Stimulated activated naive CD8-positive, alpha-beta T cell treated with anti-CD3 and anti-CD28 coated beads, Interleukin-15, Interleukin-2, amounts not matched to agents 100 U/mL and 50 U/mL, for 24 hours (primary cell): ENCODE data around the gene MEGF11.

Source experiments
- ATAC-seq: fragments of 150-1000 bp; cut with Tn5 transposase; one replicate; pipeline ENCODE4 v1.10.0; 2021
- DNase-seq: peaks from one replicate; pipeline ENCODE4 v3.0.0; 2021

MEGF11 gene

GRCh38 chr15:65939901-65940617, 313.5 kb downstream of the MEGF11 start:
- ATAC-seq (no peak), DNase-seq (no peak)

- ATAC-seq (no peak), DNase-seq (no peak)
Measured at GRCh38 chr15:65938604-65939003, 314.9 kb downstream of the MEGF11 start.

DNA sequence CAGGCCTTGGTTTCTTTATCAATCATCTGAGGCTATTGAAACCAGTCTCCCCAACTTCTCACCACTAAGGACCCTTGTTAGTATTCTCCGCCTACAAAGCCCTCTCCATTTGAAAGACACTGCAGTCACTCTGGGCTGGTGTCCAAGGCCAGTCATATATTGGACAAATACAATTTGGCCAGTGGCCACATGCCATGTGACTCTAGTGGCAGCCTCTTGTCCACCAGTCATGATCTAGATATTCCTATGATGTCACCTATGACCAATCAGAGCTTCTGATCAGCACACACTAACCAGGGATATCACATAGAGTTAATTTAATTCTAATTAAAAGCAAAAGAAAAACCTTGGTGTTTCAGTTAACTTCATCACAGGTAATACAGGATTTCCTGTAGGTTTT, 316.1 kb downstream of the MEGF11 start:
- DNase-seq: no peak
- ATAC-seq: no peak

DNA sequence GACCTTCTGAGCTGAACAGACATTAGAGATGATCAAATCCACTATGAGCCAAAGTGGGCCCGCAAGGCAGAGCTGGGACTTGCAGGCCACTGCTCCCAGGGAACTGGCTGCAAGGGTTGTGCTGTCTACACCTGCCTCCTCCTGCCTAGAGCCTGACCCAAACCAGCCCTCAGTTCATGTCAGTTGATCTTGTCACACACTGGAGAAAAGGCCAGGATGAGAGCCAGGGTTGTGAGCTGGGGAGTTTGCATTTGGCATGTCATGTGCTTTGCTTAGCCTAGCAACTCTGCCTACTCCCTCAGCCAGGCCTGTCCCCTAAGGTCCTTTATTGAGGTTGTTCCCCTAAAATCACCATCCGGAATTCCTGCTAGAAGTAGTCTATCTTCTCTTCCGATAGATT, 316.5 kb downstream of the MEGF11 start:
- no peak for ATAC-seq

GRCh38 chr15:65936282-65936681, 317.3 kb downstream of the MEGF11 start:
- ATAC-seq (no peak), DNase-seq (no peak)

More for the DNA sequence above, 316.5 kb downstream of the MEGF11 start:
- no peak for DNase-seq

DNA sequence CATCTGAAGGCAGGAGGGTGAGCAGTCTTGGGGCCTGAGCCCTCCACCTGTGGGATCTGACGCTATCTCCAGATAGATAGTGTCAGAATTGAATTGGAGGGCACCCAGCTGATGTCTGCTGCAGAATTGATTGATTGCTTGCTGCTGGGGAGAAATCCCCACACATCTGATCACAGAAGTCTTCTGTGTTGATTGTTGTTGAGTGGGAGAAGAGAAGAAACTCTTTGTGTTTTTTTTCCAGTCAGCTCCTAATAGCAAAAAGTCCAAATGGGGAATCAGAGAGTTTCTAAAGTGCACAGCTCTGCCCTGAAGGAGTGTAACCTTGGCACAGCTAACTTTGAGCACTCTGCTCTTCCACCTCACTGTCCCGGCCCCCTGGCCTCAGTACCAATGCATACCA, 318.2 kb downstream of the MEGF11 start:
- ATAC-seq (no peak), DNase-seq (no peak)

DNA sequence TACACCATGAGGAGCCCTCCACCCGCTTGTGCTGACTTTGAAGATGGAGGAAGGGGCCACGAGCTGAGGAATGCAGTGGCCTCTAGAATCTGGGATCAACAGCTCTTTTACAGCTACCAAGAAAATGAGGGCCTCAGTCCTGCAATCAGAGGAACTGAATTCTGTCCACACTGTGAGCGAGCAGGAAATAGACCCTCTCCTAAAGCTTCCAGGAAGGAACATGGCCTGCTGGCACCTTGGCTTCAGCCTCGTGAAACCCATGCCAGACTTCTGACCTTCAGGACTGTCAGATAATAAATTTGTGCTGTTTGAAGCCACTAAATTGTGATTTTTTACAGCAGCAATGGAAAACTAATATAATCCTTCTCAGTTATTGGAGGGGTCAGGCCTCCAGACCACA, 322.3 kb downstream of the MEGF11 start:
- ATAC-seq (no peak), DNase-seq (no peak)

DNA sequence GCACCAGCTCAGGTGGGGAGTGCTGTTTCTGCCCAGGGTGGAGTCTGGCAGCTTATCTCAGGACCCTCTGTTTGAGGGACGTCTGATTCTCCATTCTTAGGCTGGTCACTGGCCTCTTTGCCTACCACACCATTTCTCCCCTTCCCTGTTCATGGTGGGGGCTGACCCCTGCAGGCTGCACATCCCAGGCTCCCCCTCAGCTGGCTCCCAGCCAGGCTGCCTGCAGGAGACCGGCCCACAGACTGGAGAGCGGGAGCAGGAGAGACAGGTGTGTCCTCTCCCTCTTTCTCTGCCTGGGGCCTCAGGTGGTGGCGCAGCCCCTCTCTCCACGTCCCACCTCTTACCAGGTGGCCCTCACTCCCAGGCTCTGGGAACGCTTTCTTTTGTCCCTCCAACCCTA, 323.4 kb downstream of the MEGF11 start:
- no peak for DNase-seq
- ATAC-seq: no peak

DNA sequence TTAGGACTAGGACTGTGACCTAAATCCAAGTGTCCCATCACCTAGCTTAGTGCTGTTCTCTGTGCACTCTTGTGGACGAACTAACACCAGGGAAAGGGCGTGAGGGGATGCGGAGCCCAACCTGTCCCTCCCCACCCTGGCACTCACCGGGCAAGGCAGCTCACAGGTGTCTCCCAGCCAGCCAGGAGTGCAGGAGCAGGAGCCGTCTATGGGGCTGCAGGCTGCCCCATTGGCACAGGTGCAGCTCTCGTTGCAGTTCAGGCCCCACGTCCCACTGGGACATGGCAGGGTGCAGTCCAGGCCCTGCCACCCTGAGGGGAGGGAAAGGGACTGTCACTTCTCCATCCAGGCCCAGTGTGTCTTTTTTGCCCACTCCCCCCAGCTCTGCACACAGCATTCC, 324.0 kb downstream of the MEGF11 start:
- ATAC-seq (no peak), DNase-seq (no peak)

DNA sequence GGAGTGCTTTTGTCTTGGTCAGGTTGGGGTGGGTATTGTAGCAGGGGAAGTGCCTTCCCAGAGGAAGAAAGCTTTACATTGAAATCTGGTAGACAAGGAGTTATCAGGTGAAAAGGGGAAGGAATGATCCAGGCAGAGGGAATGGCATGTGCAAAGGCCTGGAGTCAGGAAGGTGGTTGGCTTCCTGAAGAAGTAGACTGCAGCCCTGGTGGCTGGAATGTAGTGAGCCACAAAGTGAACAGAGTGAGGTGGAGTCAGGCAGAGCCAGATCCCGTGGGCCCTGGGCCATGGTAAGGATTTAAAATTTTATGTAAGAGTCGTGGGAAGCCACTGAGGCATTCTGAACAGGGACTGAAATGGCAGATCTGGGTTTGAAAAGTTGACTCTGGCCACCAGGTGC, 326.0 kb downstream of the MEGF11 start:
- DNase-seq (no peak), ATAC-seq (no peak)

GRCh38 chr15:65926899-65927298, 326.7 kb downstream of the MEGF11 start:
- ATAC-seq: no peak

DNA sequence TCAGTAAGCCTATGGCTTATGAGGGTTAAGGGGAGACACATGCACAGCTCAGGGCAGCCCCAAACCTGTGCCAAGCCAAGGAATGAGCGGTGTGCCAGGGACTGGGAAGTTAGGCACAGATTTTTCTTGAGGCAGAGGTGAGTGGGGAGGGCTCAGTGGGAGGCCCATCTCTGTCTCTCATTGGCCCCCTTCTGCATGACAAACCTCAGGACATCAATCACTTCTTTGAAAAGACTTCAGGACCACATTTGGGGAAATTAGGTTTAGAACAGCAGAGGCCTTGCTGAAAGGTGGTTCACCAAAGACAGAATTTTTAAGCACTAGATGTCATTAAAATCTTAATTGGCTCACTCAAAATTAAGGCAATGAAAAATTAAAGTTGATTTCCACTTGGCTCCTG, 327.1 kb downstream of the MEGF11 start:
- ATAC-seq (no peak), DNase-seq (no peak)

More at GRCh38 chr15:65926899-65927298, 326.7 kb downstream of the MEGF11 start:
- DNase-seq: no peak

GRCh38 chr15:65925338-65925737, 328.2 kb downstream of the MEGF11 start:
- DNase-seq: no peak

GRCh38 chr15:65924004-65924403, 329.5 kb downstream of the MEGF11 start:
- ATAC-seq (no peak), DNase-seq (no peak)

More at GRCh38 chr15:65925338-65925737, 328.2 kb downstream of the MEGF11 start:
- ATAC-seq: no peak

DNA sequence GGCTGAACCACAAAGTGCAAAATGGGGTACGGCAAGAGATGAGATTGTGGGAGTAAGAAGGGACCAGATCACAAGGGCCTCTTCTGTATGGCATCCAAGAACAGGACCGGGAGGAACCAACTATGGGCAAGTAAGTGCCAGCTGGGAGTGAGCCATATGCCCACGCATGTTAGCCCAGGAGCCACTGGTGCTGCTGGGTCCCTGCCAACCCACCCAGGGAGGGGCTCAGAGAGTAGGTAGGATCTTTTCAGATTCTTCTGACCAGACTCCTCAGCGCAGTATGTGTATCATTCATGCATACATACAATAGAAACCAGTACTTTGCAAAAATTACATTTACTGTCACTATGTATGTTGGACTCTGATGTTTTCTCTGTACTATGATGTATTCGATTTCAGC, 330.3 kb downstream of the MEGF11 start:
- no peak for ATAC-seq
- DNase-seq: no peak

GRCh38 chr15:65922621-65923020, 330.9 kb downstream of the MEGF11 start:
- ATAC-seq (no peak), DNase-seq (no peak)

DNA sequence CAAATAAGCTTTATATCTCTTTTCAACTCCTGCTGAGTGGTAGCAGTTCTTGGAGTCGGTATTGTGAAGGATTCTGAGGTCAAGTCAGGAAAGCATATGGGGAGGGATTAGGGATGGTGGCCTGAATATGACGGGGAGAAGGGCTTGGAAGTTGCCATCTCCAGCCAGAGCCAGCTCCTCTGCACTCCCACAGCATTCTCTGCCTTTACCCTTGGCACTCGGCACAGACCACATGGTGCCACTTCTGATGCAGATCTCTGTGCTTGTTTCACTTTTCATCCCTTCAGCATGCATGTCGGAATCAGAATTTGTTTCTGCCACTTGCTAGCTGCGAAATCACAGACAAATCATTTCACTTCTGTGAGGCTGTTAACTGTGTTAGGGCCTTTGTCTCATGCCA, 331.8 kb downstream of the MEGF11 start:
- no peak for ATAC-seq

DNA sequence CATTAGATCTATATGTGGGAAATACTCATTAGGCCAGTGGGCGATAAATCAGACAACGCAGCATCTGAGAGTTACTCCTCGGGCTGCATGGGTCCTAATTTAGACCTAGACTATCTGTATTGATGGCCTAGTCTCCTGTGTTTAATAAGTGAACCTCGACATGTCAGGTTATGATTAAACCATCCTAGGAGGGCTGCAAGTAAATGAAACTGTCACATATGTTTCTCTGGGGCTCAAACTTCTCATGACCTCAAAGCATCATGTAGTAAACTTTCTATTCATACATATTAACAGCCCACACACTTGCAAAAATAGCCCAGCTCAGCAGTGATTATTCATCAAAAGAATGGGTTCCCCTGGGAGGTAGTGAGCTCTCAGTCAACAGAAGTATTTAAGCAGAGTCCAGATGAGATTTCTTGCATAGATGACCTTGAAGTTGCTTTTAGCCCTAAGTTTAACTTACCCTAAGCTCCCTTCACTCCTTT, 332.7 kb downstream of the MEGF11 start:
- ATAC-seq (no peak), DNase-seq (no peak)

More for the DNA sequence above, 331.8 kb downstream of the MEGF11 start:
- no peak for DNase-seq

GRCh38 chr15:65920121-65920520, 333.4 kb downstream of the MEGF11 start:
- DNase-seq (no peak), ATAC-seq (no peak)

GRCh38 chr15:65919353-65919752, 334.2 kb downstream of the MEGF11 start:
- ATAC-seq (no peak), DNase-seq (no peak)

DNA sequence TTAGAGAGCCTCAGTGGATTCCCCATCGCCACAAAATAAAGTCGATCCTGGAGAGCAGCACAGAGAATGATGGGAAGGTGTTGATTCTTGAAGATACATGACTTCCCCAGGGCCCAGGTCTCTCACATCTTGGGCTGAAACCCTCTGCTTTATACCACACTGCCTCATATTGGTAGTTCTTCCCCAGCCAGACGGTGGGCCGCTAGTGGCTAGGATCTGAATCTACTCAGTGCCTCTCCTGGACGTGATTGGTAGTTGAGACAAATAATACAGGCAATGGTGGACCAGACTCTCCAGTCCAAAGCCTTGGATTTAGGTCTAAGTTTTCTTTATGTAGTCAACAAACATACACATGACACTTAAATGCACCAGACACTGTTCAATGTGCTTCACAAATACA, 334.6 kb downstream of the MEGF11 start:
- ATAC-seq (no peak), DNase-seq (no peak)

DNA sequence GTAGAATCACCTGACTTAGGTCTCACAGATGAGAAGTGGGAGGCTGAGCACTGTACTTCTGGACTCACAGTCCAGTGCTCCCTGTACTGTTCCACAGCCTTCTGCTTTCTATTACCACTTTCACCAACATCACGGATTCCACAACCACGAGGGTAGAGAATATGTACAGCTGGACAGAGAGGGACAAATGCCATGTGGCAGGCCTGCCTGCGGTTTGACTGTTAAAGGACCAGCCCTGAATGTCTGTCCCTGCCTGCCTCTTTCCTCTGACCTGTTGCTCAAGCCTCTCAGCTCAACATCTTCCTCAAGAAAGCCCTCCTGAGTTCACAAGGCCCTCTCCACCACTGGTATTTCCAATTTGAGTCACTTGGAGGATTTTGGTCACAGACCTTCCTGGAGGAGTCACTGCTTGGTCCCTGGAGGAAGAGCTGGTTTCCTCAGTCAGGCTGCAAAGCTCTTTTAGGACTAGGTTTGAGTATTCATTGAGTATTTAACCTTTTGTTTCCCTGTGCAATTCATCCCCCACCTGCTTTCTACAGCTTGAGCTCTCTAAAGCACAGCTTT, 335.1 kb downstream of the MEGF11 start:
- no peak for ATAC-seq
- DNase-seq: no peak

- ATAC-seq (no peak), DNase-seq (no peak)
Measured at GRCh38 chr15:65917936-65918335, 335.6 kb downstream of the MEGF11 start.

DNA sequence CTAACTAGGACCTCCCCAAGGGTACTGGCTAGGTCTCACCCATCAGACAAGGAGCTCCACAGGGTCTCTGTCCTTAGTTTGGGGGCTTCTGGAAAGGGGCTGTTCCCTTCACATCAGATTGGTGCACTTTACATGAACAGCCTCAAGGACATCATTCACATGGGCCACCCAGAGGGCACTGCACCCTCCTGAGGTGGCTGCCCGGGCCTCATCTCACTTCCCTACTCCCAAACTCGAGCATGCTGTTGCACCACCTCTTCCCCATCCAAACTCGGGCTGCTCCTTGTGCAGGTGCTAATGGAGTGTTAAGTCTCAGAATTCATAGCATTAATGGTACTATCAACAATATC, 336.2 kb downstream of the MEGF11 start:
- no peak for DNase-seq
- ATAC-seq: no peak
